AG20443 (cell line): Measurements from ENCODE around the gene DCAF10.
"Not testable (repeated sequence)": the region's sequence is repeated elsewhere in the genome, so short reads cannot be mapped to it uniquely, and the experiment has no call there.

Experiments
- DNase-seq: peaks from one replicate; pipeline ENCODE4 v3.0.0; 2012; ENCODE audit warnings: low spot score, mixed read lengths

Gene DCAF10

GRCh38 chr9:37870081-37870798 lies 69.6 kb downstream of the DCAF10 start:
- no peak for DNase-seq

- DNase-seq, result no peak
Measured at GRCh38 chr9:37870799-37871176, 70.2 kb downstream of the DCAF10 start.

GRCh38 chr9:37873955-37874354 lies 73.4 kb downstream of the DCAF10 start:
- DNase-seq, result no peak

- DNase-seq, result no peak
Measured at GRCh38 chr9:37876376-37876775, 75.8 kb downstream of the DCAF10 start.

GRCh38 chr9:37880916-37881479 lies 80.4 kb downstream of the DCAF10 start:
- DNase-seq, result no peak

GRCh38 chr9:37887977-37888583 lies 87.5 kb downstream of the DCAF10 start:
- not testable (repeated sequence) for DNase-seq

- no peak for DNase-seq
Measured at GRCh38 chr9:37889536-37889935, 88.9 kb downstream of the DCAF10 start.

GRCh38 chr9:37891042-37891441 lies 90.4 kb downstream of the DCAF10 start:
- DNase-seq, result not testable (repeated sequence)

- no peak for DNase-seq
Measured at GRCh38 chr9:37892063-37892462, 91.5 kb downstream of the DCAF10 start.

- no peak for DNase-seq
Measured at GRCh38 chr9:37897665-37898064, 97.1 kb downstream of the DCAF10 start.

GRCh38 chr9:37899041-37899440 lies 98.4 kb downstream of the DCAF10 start:
- peak; percentile 42 for DNase-seq

- no peak for DNase-seq
Measured at GRCh38 chr9:37902131-37902530, 101.5 kb downstream of the DCAF10 start.

GRCh38 chr9:37902796-37903646 lies 102.4 kb downstream of the DCAF10 start:
- no peak for DNase-seq

- DNase-seq, result peak; percentile 96
Measured at GRCh38 chr9:37903647-37904444, 103.2 kb downstream of the DCAF10 start, which contains the start of gene SLC25A51. SLC25A51 (minus strand) TSS chr9:37904127; CDS start chr9:37888550, 15,577 bp downstream.

- peak; percentile 40 for DNase-seq
Measured at GRCh38 chr9:37904445-37905130, 104.0 kb downstream of the DCAF10 start.

- no peak for DNase-seq
Measured at GRCh38 chr9:37905131-37905505, 104.5 kb downstream of the DCAF10 start.

GRCh38 chr9:37905776-37906175 lies 105.2 kb downstream of the DCAF10 start:
- no peak for DNase-seq

GRCh38 chr9:37906312-37907239 lies 106.0 kb downstream of the DCAF10 start:
- no peak for DNase-seq

- peak; percentile 15 for DNase-seq
Measured at GRCh38 chr9:37908283-37908682, 107.7 kb downstream of the DCAF10 start.

- peak; percentile 65 for DNase-seq
Measured at GRCh38 chr9:37908698-37909186, 108.1 kb downstream of the DCAF10 start.
